Vagina (tissue), 2 donors: ENCODE results near the gene MARVELD1. TPM values are rescaled to one million over a fixed set of nuclear protein-coding genes. Genes with fewer than 3 reads are reported as not detected.

Source experiments
- DNase-seq, 2 donors: peaks; one replicate each; pipeline ENCODE4 v3.0.0-alpha.2; 2017; ENCODE audit errors: extremely low spot score in 2 of 2
- H3K27ac ChIP-seq: fragments of 200-600 bp; sonication (generic); one replicate; pipeline ENCODE4 v1.5.1; 2019
- H3K27me3 ChIP-seq: fragments of 200-600 bp; sonication (generic); one replicate; pipeline ENCODE4 v1.5.1; 2019
- H3K36me3 ChIP-seq, 2 donors: fragments of 200-600 bp; sonication (generic); one replicate each; pipeline ENCODE4 v1.5.1; 2017 to 2019
- H3K4me1 ChIP-seq: fragments of 200-600 bp; sonication (generic); one replicate; pipeline ENCODE4 v1.5.1; 2019
- H3K4me3 ChIP-seq, 2 donors: fragments of 200-600 bp; sonication (generic); 1 replicate in 1 of 2; 2 replicates in 1 of 2; pipeline ENCODE4 v1.5.1; 2016 to 2019
- H3K9me3 ChIP-seq: fragments of 200-600 bp; sonication (generic); one replicate; pipeline ENCODE4 v1.5.1; 2019
- CTCF ChIP-seq, 3 experiments: fragments of 450-650 bp in 2 of 3; fragments of 200-600 bp in 1 of 3; sonication (generic) in 1 of 3; IDR thresholded peaks; one replicate each; pipeline ENCODE4 v1.5.1; 2017 to 2019; ENCODE audit warnings: antibody characterized with exemption in 3 of 3, mild to moderate bottlenecking in 2 of 3, moderate library complexity in 2 of 3
- POLR2A ChIP-seq, 2 donors: fragments of 450-650 bp; IDR thresholded peaks; one replicate each; pipeline ENCODE4 v1.6.1; 2017; ENCODE audit warnings: antibody characterized with exemption in 2 of 2, mild to moderate bottlenecking in 2 of 2, moderate library complexity in 2 of 2
- POLR2AphosphoS5 ChIP-seq, 2 donors: sonication (generic); formaldehyde crosslinking; IDR thresholded peaks; one replicate each; pipeline ENCODE4 v1.9.0; 2017; ENCODE audit warnings: antibody characterized with exemption in 2 of 2, mild to moderate bottlenecking in 2 of 2, low read depth in 1 of 2; ENCODE audit not compliant: insufficient read depth in 1 of 2
- intact Hi-C: fragments of 100-400 bp; cut with DNase I; formaldehyde crosslinking; loops from one replicate; pipeline ENCODE4 v1.15.1; 2023
- total RNA-seq: library from RNA; depleted of rRNA; stranded (reverse); fragments of >200 nt; gene quantifications from one replicate; pipeline ENCODE4 v1.2.3, GENCODE V29; 2016

The MARVELD1 gene
- total RNA-seq, 1 donor from 2014 or later: 24.1 TPM

- H3K36me3 ChIP-seq: peaks cover 0 to 15% of the 10 kb centered on the region in 2 donors
- no peak overlapping the region for H3K4me3 ChIP-seq
- no peaks in the 10 kb centered on the region for H3K9me3 ChIP-seq
- DNase-seq: no peak
- no peaks in the 10 kb centered on the region for H3K4me1 ChIP-seq
- H3K27ac ChIP-seq: no peak overlapping the region
- intact Hi-C loops: no loop called here
- no peaks in the 10 kb centered on the region for H3K27me3 ChIP-seq
- no peak for TF ChIP-seq POLR2A (IDR thresholded peaks at IDR 0.05)
- TF ChIP-seq CTCF (IDR thresholded peaks at IDR 0.05): no peak
- no peak for TF ChIP-seq POLR2AphosphoS5 (IDR thresholded peaks at IDR 0.05; ENCODE audit: insufficient read depth in 1 of 2, low read depth in 1 of 2)
Observed at GRCh38 chr10:97763947-97764346, 50.4 kb downstream of the MARVELD1 start.

- Histone ChIP-seq H3K27me3 (no peaks in the 10 kb centered on the region), H3K4me3 (no peak overlapping the region), H3K4me1 (no peaks in the 10 kb centered on the region), H3K9me3 (no peaks in the 10 kb centered on the region), H3K36me3 (peaks cover 0 to 10% of the 10 kb centered on the region in 2 donors), H3K27ac (no peak overlapping the region)
- no peak for DNase-seq
- TF ChIP-seq POLR2AphosphoS5 (IDR thresholded peaks at IDR 0.05; ENCODE audit: insufficient read depth in 1 of 2, low read depth in 1 of 2) (no peak), POLR2A (IDR thresholded peaks at IDR 0.05) (no peak), CTCF (IDR thresholded peaks at IDR 0.05) (no peak)
- intact Hi-C loops: no loop called here
Observed at GRCh38 chr10:97764519-97764931, 51.0 kb downstream of the MARVELD1 start.

- intact Hi-C loops: no loop called here
- DNase-seq: no peak
Observed at GRCh38 chr10:97765201-97765600, 51.7 kb downstream of the MARVELD1 start.

GRCh38 chr10:97766106-97766810 is 52.7 kb downstream of the MARVELD1 start:
- peaks cover 0 to 5% of the 10 kb centered on the region in 2 donors for H3K36me3 ChIP-seq
- H3K4me3 ChIP-seq: no peak overlapping the region
- peaks cover 4% of the 10 kb centered on the region for H3K4me1 ChIP-seq
- no peak for DNase-seq
- H3K27me3 ChIP-seq: peaks cover 4% of the 10 kb centered on the region
- H3K27ac ChIP-seq: no peak overlapping the region
- TF ChIP-seq CTCF (IDR thresholded peaks at IDR 0.05) (no peak), POLR2A (IDR thresholded peaks at IDR 0.05) (no peak), POLR2AphosphoS5 (IDR thresholded peaks at IDR 0.05; ENCODE audit: insufficient read depth in 1 of 2, low read depth in 1 of 2) (no peak)
- no peaks in the 10 kb centered on the region for H3K9me3 ChIP-seq
- intact Hi-C loops: no loop called here

More at GRCh38 chr10:97765201-97765600, 51.7 kb downstream of the MARVELD1 start:
- H3K4me3 ChIP-seq: no peak overlapping the region
- H3K27me3 ChIP-seq: peaks cover 2% of the 10 kb centered on the region
- H3K9me3 ChIP-seq: no peaks in the 10 kb centered on the region
- no peaks in the 10 kb centered on the region for H3K4me1 ChIP-seq
- H3K27ac ChIP-seq: no peak overlapping the region
- TF ChIP-seq POLR2A (IDR thresholded peaks at IDR 0.05): no peak
- no peak for TF ChIP-seq POLR2AphosphoS5 (IDR thresholded peaks at IDR 0.05; ENCODE audit: insufficient read depth in 1 of 2, low read depth in 1 of 2)
- no peak for TF ChIP-seq CTCF (IDR thresholded peaks at IDR 0.05)
- peaks cover 0 to 5% of the 10 kb centered on the region in 2 donors for H3K36me3 ChIP-seq
